GM12875 (cell line): ENCODE measurements around the gene SLC6A3.

Experiments
- H3K4me3 ChIP-seq: one replicate; pipeline ENCODE4 v1.5.1; 2011; ENCODE audit warnings: low read depth, low read length, control low read depth
- TF ChIP-seq, protein P1 (sequence below): IDR thresholded peaks from 2 replicates; pipeline ENCODE4 v1.5.1; 2011; ENCODE audit warnings: low read depth, mild to moderate bottlenecking, control low read depth, inconsistent platforms, low read length, moderate library complexity, borderline replicate concordance; ENCODE audit not compliant: insufficient read depth

The SLC6A3 gene

DNA sequence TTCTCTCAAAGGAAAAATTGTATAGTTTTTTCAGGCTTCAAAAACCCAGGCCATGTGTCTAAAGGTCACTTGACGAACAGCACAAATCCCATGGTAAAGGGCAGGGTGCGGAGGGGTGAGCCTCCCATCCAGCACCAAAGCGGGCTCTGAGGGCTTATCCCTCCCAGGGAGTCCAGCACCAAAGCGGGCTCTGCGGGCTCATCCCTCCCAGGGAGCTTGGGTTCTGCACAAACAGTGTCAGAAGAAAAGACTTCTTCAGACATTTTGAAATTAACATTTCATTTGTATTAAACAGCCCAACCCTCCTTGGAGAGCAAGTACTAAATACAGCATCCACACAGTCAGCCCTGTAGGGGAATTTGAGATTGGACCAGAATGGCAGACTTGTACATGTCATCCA is 57.4 kb downstream of the SLC6A3 start:
- no peak overlapping the region for H3K4me3 ChIP-seq
- TF ChIP-seq, protein P1, sequence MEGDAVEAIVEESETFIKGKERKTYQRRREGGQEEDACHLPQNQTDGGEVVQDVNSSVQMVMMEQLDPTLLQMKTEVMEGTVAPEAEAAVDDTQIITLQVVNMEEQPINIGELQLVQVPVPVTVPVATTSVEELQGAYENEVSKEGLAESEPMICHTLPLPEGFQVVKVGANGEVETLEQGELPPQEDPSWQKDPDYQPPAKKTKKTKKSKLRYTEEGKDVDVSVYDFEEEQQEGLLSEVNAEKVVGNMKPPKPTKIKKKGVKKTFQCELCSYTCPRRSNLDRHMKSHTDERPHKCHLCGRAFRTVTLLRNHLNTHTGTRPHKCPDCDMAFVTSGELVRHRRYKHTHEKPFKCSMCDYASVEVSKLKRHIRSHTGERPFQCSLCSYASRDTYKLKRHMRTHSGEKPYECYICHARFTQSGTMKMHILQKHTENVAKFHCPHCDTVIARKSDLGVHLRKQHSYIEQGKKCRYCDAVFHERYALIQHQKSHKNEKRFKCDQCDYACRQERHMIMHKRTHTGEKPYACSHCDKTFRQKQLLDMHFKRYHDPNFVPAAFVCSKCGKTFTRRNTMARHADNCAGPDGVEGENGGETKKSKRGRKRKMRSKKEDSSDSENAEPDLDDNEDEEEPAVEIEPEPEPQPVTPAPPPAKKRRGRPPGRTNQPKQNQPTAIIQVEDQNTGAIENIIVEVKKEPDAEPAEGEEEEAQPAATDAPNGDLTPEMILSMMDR = no peak

DNA sequence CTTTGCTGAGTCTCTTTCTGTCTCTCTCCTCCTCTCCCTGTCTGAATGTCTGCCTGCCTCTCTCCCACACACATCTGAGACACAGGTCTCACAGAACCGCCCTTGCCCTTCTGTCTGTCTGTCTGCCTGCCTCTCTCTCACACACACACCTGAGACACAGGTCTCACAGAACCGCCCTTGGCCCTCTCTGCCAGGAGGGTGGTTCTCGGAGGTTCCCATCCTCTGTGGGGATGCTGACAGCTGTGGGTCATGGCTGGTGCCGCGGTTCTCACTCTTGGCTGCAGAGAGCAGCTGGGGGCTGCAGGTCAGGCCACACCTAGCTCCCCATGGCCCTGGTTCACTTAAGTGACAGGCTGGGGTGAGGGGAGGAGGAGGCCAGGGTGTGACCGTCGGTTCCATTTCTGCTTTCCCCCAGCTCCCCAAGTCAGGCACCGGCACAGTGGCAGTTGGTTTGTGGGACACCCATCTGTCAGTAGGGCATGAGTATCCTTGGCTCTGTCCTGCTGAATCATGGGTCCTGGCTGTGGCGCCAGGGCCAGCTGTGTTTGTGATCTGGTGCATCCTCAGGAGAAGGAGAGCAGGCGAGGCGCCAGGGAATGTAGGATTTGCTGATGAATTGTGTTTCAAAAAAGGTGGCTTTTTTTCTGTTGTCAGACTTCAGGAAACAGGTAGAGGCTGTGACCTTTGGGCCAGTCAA is 58.0 kb downstream of the SLC6A3 start:
- TF ChIP-seq, protein P1 = no peak
- no peak overlapping the region for H3K4me3 ChIP-seq

DNA sequence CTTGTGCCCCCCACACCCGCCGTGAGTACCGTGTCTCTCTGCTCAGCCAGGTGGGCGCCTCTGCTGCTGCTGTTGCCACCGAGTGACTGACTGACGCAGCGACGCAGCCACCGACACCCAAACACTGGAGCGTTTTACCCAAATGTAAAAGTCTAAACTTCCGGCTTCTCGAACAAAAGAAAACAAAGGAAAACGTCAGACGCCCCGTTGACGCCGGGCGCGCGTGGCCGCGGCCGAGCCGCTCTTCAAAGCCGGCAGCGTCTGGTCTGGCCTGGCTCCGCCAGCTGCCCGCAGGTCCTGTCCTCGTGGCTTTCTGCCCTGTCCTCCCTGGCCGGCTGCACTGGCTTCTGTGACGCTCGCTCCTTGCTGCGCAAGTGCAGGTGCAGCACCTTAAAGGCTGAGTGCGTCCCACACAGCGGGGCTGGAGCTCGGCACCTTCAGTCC is 58.9 kb downstream of the SLC6A3 start:
- TF ChIP-seq, protein P1 = no peak
- peak overlapping the region; percentile 66 for H3K4me3 ChIP-seq

DNA sequence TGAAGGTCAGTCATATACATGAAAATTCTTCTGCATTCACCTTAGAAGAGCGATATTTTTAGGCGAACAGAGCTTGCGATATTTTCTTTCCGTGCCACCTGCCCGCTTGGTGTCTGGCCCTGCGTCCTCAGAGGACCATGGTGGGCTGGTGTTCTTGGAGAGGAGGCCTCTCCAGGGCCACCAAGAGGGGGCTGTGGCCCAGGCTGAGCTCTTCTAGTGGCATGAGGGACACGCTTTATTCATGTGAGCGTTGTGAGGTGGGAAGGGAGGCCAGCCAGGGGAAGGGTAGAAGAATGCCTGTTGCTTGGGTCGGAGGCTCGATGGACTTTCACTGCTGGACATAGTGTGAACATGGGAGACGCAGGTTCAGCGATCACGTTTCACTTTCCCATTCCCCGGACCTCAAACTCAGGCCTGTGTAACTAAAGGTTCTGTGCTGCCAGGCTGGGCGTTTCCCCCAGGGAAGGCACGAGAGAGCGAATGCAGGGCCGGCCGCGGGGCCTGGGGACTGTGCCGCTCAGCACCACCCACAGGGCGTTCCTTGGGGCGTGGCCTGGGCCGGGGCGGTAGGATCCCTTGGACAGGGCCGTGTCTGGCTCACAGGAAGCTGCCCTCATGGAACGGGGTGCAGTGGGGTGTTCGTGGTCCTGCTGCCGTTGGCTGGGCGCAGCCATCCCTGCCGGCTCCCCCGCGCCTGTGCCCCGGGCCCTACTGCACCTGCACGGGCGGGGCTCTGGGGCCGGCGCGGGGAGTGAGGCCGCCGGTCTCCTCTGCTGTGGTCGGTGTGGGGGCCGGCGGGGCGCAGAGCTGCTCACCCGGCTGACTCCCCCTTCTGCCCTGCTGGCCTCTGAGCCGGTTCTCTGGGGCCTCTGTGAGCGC is 59.6 kb downstream of the SLC6A3 start:
- TF ChIP-seq, protein P1 = no peak
- peak overlapping the region; percentile 66 for H3K4me3 ChIP-seq

DNA sequence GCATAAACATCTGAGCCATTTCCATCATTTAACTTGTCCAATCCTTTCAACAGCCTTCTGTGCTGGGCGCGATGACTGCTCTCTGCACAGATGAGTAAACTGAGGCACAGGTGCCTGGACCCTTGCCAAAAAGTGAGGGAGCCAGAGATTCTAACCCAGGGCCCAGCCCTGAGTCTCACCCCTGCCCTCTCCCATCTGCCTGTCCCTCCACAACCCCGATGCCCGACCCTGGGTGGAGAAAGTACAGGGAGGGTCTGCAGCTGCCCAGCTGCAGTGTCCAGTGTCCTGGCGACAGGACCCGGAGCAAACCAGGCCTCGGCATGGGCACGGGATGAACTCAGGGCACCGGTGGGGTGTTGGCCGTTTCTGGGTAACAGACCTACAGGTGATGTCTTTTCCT is 60.7 kb downstream of the SLC6A3 start:
- TF ChIP-seq, protein P1 = no peak
- H3K4me3 ChIP-seq = no peak overlapping the region

DNA sequence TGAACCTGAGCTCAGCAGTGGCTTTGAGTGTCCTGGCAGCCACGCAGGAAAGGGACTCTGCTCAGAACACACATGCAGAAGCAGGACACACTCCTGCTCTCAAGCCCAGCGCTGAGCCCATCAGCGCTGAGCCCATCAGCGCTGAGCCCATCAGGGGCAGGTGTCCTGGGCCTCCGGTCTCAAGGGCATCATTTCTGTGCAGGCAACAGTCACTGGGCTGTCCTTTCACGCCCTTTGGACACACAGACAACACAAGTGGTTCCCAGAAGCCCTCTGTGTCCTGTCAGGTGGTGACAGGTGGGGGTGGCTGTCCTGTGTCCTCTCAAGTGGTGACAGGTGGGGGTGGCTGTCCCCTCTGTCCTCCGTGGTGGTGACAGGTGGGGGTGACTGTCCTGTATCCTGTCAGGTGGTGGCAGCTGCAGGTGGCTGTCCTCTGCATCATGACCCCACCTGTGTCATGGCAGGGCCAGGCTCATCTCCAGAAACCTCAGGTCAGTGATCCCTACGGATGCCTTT is 61.3 kb downstream of the SLC6A3 start:
- TF ChIP-seq, protein P1 = no peak
- H3K4me3 ChIP-seq = no peak overlapping the region
